ENCODE results near the gene PRKG1. TPM values are rescaled to one million over a fixed set of nuclear protein-coding genes. Genes with fewer than 3 reads are reported as not detected.

Gene PRKG1
- total and polyA plus RNA-seq, 2 experiments from 2014 or later: 10.7 to 21.8 TPM

DNA sequence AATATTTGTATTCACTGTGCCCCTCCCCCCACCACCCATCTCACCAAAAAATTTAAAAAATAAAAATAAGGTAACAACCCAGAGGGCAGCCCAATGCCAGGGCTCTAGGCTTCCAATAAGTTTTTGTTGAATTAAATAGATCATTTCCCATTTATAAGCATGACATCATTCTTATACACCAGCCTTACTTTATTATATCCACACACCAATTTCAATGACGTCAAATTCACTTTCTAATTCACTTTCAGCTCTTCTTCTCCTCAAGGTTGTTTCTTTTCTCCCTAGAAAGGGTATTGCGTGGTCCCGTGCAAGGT, 1238.6 kb downstream of the PRKG1 start:
- peak; percentile 24 for DNase-seq
- H3K36me3 ChIP-seq (ENCODE audit: low read depth): peaks cover 24% of the 10 kb centered on the region
- H4K20me1 ChIP-seq (ENCODE audit: insufficient read depth): no peaks in the 10 kb centered on the region
- H3K9ac ChIP-seq: peak overlapping the region; percentile 79; the same call in 1 of the 2 replicates
- TF ChIP-seq EZH2 (IDR thresholded peaks at IDR 0.05; ENCODE audit: insufficient read depth, poor library complexity, severe bottlenecking) (no peak), EZH2phosphoT487 (IDR thresholded peaks at IDR 0.05; ENCODE audit: insufficient read depth, low read depth) (no peak)
- no peaks in the 10 kb centered on the region for H3K9me2 ChIP-seq (ENCODE audit: insufficient read depth)
- H3K4me2 ChIP-seq (ENCODE audit: unreplicated experiment): peak overlapping the region; percentile 83
- H3K27ac ChIP-seq: no peak overlapping the region
- peak overlapping the region; percentile 92 for H3K4me3 ChIP-seq
- in situ Hi-C loops (cut with MboI): loop anchor here (5.0 kb wide), 2 partner anchors 174 to 414 kb away; no protein-coding TSS in a partner anchor
- 65 to 72% methylated on average over 3 of the region's 3 CpGs for WGBS, 2 experiments (ENCODE audit: low coverage in 1 of 2, low lambda C conversion rate in 2 of 2, missing lambda C conversion rate in 2 of 2)
- peaks cover 27% of the 10 kb centered on the region for H3K79me2 ChIP-seq (ENCODE audit: insufficient read depth)
- no peaks in the 10 kb centered on the region for H3K27me3 ChIP-seq (replicated peaks; ENCODE audit: insufficient read depth)
- H3K4me1 ChIP-seq (ENCODE audit: insufficient read depth): peaks cover 18% of the 10 kb centered on the region
- no peaks in the 10 kb centered on the region for H3K9me3 ChIP-seq (ENCODE audit: low read depth)
- peaks cover 41% of the 10 kb centered on the region for H3F3A ChIP-seq (ENCODE audit: insufficient read depth)
- peak overlapping the region; percentile 79 for H2AFZ ChIP-seq

DNA sequence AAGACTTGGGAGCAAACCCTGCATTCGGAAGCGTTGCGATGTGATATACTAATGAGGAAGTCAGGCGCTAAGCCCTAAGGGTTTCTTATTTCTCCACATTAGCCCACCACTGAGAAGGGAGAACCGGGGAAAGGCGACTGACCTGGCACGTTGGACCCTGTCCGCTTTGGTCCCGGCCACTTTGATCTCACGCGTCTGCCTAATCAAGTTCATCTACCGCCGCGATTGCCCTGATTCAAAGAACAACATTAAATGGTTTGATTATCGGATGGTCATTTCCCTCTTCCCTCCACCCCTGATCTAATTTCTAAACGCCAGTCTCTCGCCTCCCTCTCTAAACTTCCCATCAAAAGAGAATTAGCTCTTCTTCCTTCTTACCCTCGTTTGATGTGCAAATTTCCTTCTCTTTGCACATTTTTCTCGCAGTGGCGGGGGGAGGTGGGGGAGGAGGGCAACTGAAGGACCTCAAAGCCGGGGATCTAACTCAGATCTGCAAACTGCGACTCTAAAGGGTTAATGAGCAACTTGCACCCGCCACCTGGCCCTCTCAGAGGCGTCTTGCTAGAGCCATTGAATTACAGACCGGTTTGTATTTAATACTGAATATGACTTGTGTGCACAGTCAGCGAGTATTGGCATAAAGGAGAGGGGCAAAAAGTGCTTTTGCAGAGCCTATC, 1239.1 kb downstream of the PRKG1 start:
- Histone ChIP-seq H3K27ac (peak overlapping the region; percentile 58; the same call in 1 of the 2 replicates), H3K4me3 (peak overlapping the region; percentile 92), H3K4me1 (ENCODE audit: insufficient read depth) (peaks cover 23% of the 10 kb centered on the region), H3K9me2 (ENCODE audit: insufficient read depth) (no peaks in the 10 kb centered on the region), H3K9me3 (ENCODE audit: low read depth) (no peaks in the 10 kb centered on the region), H2AFZ (peak overlapping the region; percentile 79), H3K27me3 (replicated peaks; ENCODE audit: insufficient read depth) (no peaks in the 10 kb centered on the region), H3F3A (ENCODE audit: insufficient read depth) (peaks cover 46% of the 10 kb centered on the region), H3K36me3 (ENCODE audit: low read depth) (peaks cover 24% of the 10 kb centered on the region), H3K9ac (peak overlapping the region; percentile 79), H3K79me2 (ENCODE audit: insufficient read depth) (peaks cover 27% of the 10 kb centered on the region), H4K20me1 (ENCODE audit: insufficient read depth) (no peaks in the 10 kb centered on the region), H3K4me2 (ENCODE audit: unreplicated experiment) (peak overlapping the region; percentile 83)
- in situ Hi-C loops (cut with MboI): loop anchor here (5.0 kb wide), 2 partner anchors 174 to 414 kb away; no protein-coding TSS in a partner anchor
- WGBS, 2 experiments (ENCODE audit: low coverage in 1 of 2, low lambda C conversion rate in 2 of 2, missing lambda C conversion rate in 2 of 2): 42 to 45% methylated on average over 26 of the region's 26 CpGs
- TF ChIP-seq EZH2phosphoT487 (IDR thresholded peaks at IDR 0.05; ENCODE audit: insufficient read depth, low read depth): no peak
- TF ChIP-seq EZH2 (IDR thresholded peaks at IDR 0.05; ENCODE audit: insufficient read depth, poor library complexity, severe bottlenecking): no peak
- DNase-seq: peak; percentile 27

- H2AFZ ChIP-seq: peak within 1 kb of the TSS; percentile 79
- in situ Hi-C loops (cut with MboI): loop anchor here (5.0 kb wide), 2 partner anchors 173 to 413 kb away; no protein-coding TSS in a partner anchor
- peaks cover 51% of the 10 kb centered on the region for H3F3A ChIP-seq (ENCODE audit: insufficient read depth)
- H3K27ac ChIP-seq: peak within 1 kb of the TSS; percentile 79
- H3K4me2 ChIP-seq (ENCODE audit: unreplicated experiment): peak within 1 kb of the TSS; percentile 92
- peaks cover 24% of the 10 kb centered on the region for H3K36me3 ChIP-seq (ENCODE audit: low read depth)
- 1 to 2% methylated on average over 54 to 55 of the region's 55 CpGs for WGBS, 2 experiments (ENCODE audit: low coverage in 1 of 2, low lambda C conversion rate in 2 of 2, missing lambda C conversion rate in 2 of 2)
- H3K4me1 ChIP-seq (ENCODE audit: insufficient read depth): peaks cover 29% of the 10 kb centered on the region
- H3K9ac ChIP-seq: peak within 1 kb of the TSS; percentile 79
- no peaks in the 10 kb centered on the region for H3K9me2 ChIP-seq (ENCODE audit: insufficient read depth)
- H3K4me3 ChIP-seq: peak within 1 kb of the TSS; percentile 92
- TF ChIP-seq EZH2 (IDR thresholded peaks at IDR 0.05; ENCODE audit: insufficient read depth, poor library complexity, severe bottlenecking) (no peak), EZH2phosphoT487 (IDR thresholded peaks at IDR 0.05; ENCODE audit: insufficient read depth, low read depth) (no peak)
- no peaks in the 10 kb centered on the region for H3K27me3 ChIP-seq (replicated peaks; ENCODE audit: insufficient read depth)
- H4K20me1 ChIP-seq (ENCODE audit: insufficient read depth): no peaks in the 10 kb centered on the region
- H3K79me2 ChIP-seq (ENCODE audit: insufficient read depth): peaks cover 27% of the 10 kb centered on the region
- DNase-seq: peak; percentile 92
- H3K9me3 ChIP-seq (ENCODE audit: low read depth): no peaks in the 10 kb centered on the region
These were observed 1239.9 kb downstream of the PRKG1 start, which contains the start of gene DKK1 for GRCh38 chr10:52313933-52314821. Gene DKK1 (plus strand): TSS chr10:52314281. CDS start chr10:52314435, 154 bp downstream.

GRCh38 chr10:52314822-52315552, 1240.7 kb downstream of the PRKG1 start:
- H2AFZ ChIP-seq: peak overlapping the region; percentile 46
- peak; percentile 81 for DNase-seq
- no peaks in the 10 kb centered on the region for H4K20me1 ChIP-seq (ENCODE audit: insufficient read depth)
- H3K4me2 ChIP-seq (ENCODE audit: unreplicated experiment): peak overlapping the region; percentile 92
- no peaks in the 10 kb centered on the region for H3K27me3 ChIP-seq (replicated peaks; ENCODE audit: insufficient read depth)
- peak overlapping the region; percentile 79 for H3K27ac ChIP-seq
- in situ Hi-C loops (cut with MboI): loop anchor here (5.0 kb wide), 2 partner anchors 172 to 412 kb away; no protein-coding TSS in a partner anchor
- H3F3A ChIP-seq (ENCODE audit: insufficient read depth): peaks cover 60% of the 10 kb centered on the region
- H3K9ac ChIP-seq: peak overlapping the region; percentile 79
- H3K9me3 ChIP-seq (ENCODE audit: low read depth): no peaks in the 10 kb centered on the region
- no peak for TF ChIP-seq EZH2phosphoT487 (IDR thresholded peaks at IDR 0.05; ENCODE audit: insufficient read depth, low read depth)
- no peak for TF ChIP-seq EZH2 (IDR thresholded peaks at IDR 0.05; ENCODE audit: insufficient read depth, poor library complexity, severe bottlenecking)
- H3K79me2 ChIP-seq (ENCODE audit: insufficient read depth): peaks cover 27% of the 10 kb centered on the region
- peaks cover 24% of the 10 kb centered on the region for H3K36me3 ChIP-seq (ENCODE audit: low read depth)
- H3K4me3 ChIP-seq: peak overlapping the region; percentile 92
- no peaks in the 10 kb centered on the region for H3K9me2 ChIP-seq (ENCODE audit: insufficient read depth)
- H3K4me1 ChIP-seq (ENCODE audit: insufficient read depth): peaks cover 37% of the 10 kb centered on the region
- 1 to 2% methylated on average over 34 to 36 of the region's 36 CpGs for WGBS, 2 experiments (ENCODE audit: low coverage in 1 of 2, low lambda C conversion rate in 2 of 2, missing lambda C conversion rate in 2 of 2)

All from GM23248 (cell line).